HG03039 (cell line): ENCODE measurements around the gene HYOU1.
"Not testable (repeated sequence)": the region's sequence is repeated elsewhere in the genome, so short reads cannot be mapped to it uniquely, and the experiment has no call there.

ENCODE experiments used
- ATAC-seq: cut with Tn5 transposase; IDR thresholded peaks from one replicate; pipeline ENCODE4 v1.9.1; 2021; ENCODE audit warnings: mild to moderate bottlenecking, moderate library complexity; ENCODE audit not compliant: unreplicated experiment

HYOU1 gene

GRCh38 chr11:119044708-119045107 lies 12.3 kb downstream of the HYOU1 start:
- ATAC-seq, result no peak

GRCh38 chr11:119042927-119043326 lies 14.1 kb downstream of the HYOU1 start:
- no peak for ATAC-seq

- ATAC-seq, result no peak
Observed at GRCh38 chr11:119041821-119042514, 15.0 kb downstream of the HYOU1 start.

- not testable (repeated sequence) for ATAC-seq
Observed at GRCh38 chr11:119039471-119039870, 17.5 kb downstream of the HYOU1 start.

GRCh38 chr11:119038884-119039283 lies 18.1 kb downstream of the HYOU1 start:
- ATAC-seq, result no peak

GRCh38 chr11:119034813-119035212 lies 22.2 kb downstream of the HYOU1 start:
- no peak for ATAC-seq

GRCh38 chr11:119033421-119033820 lies 23.6 kb downstream of the HYOU1 start:
- ATAC-seq, result not testable (repeated sequence)

- ATAC-seq, result no peak
Observed at GRCh38 chr11:119031912-119032280, 25.1 kb downstream of the HYOU1 start.

- ATAC-seq, result peak; percentile 73
Observed at GRCh38 chr11:119030329-119031047, 26.5 kb downstream of the HYOU1 start, which contains the start of gene SLC37A4. Gene SLC37A4, minus strand, starts transcription at chr11:119030877.

- peak; percentile 18 for ATAC-seq
Observed at GRCh38 chr11:119030029-119030328, 27.0 kb downstream of the HYOU1 start.

- no peak for ATAC-seq
Observed at GRCh38 chr11:119029340-119030028, 27.5 kb downstream of the HYOU1 start.

- ATAC-seq, result no peak
Observed at GRCh38 chr11:119029069-119029339, 28.0 kb downstream of the HYOU1 start.

GRCh38 chr11:119028346-119029068 lies 28.5 kb downstream of the HYOU1 start:
- no peak for ATAC-seq

GRCh38 chr11:119027561-119028345 lies 29.3 kb downstream of the HYOU1 start:
- no peak for ATAC-seq

- no peak for ATAC-seq
Observed at GRCh38 chr11:119026970-119027369, 30.0 kb downstream of the HYOU1 start.

GRCh38 chr11:119025978-119026766 lies 30.8 kb downstream of the HYOU1 start:
- ATAC-seq, result no peak

- no peak for ATAC-seq
Observed at GRCh38 chr11:119025541-119025940, 31.5 kb downstream of the HYOU1 start.

- no peak for ATAC-seq
Observed at GRCh38 chr11:119025099-119025473, 31.9 kb downstream of the HYOU1 start.

- ATAC-seq, result no peak
Observed at GRCh38 chr11:119024430-119025098, 32.4 kb downstream of the HYOU1 start.

GRCh38 chr11:119023741-119024140 lies 33.3 kb downstream of the HYOU1 start:
- no peak for ATAC-seq
